SK-N-SH treated with all-trans-retinoic acid at 6 μM for 48 hours (cell line): ENCODE results near the gene STK32B.

Source experiments
- ARNTL ChIP-seq: fragments of 450-650 bp; formaldehyde crosslinking; IDR thresholded peaks from 2 replicates; pipeline ENCODE4 v1.5.0; 2020; ENCODE audit warnings: low read depth, mild to moderate bottlenecking, moderate library complexity, borderline replicate concordance
- CREB5 ChIP-seq: fragments of 250-450 bp; sonication (Bioruptor Pico); IDR thresholded peaks from 2 replicates; pipeline ENCODE4 v1.5.1; 2020; ENCODE audit warnings: low read depth, mild to moderate bottlenecking, moderate library complexity
- ESRRG ChIP-seq: fragments of 250-450 bp; sonication (Bioruptor Pico); IDR thresholded peaks from 2 replicates; pipeline ENCODE4 v1.6.1; 2021; ENCODE audit warnings: mild to moderate bottlenecking
- ISL1 ChIP-seq: fragments of 250-450 bp; sonication (Bioruptor Pico); IDR thresholded peaks from 2 replicates; pipeline ENCODE4 v2.1.2; 2022; ENCODE audit warnings: mild to moderate bottlenecking, moderate library complexity
- OSR1 ChIP-seq: fragments of 250-450 bp; sonication (Bioruptor Pico); IDR thresholded peaks from 2 replicates; pipeline ENCODE4 v1.8.0; 2022; ENCODE audit warnings: moderate library complexity, mild to moderate bottlenecking, inconsistent platforms
- POU6F1 ChIP-seq: fragments of 250-450 bp; sonication (Bioruptor Pico); IDR thresholded peaks from 2 replicates; pipeline ENCODE4 v1.8.0; 2021; ENCODE audit warnings: low read depth, mild to moderate bottlenecking, moderate library complexity, borderline replicate concordance
- PPARA ChIP-seq: fragments of 250-450 bp; sonication (Bioruptor Pico); IDR thresholded peaks from 2 replicates; pipeline ENCODE4 v1.5.0; 2020; ENCODE audit warnings: mild to moderate bottlenecking, borderline replicate concordance
- RARB ChIP-seq: fragments of 250-450 bp; sonication (Bioruptor Pico); IDR thresholded peaks from 2 replicates; pipeline ENCODE4 v1.8.0; 2021; ENCODE audit warnings: mild to moderate bottlenecking, moderate library complexity
- ZC3H10 ChIP-seq: fragments of 250-450 bp; sonication (Bioruptor Pico); IDR thresholded peaks from 2 replicates; pipeline ENCODE4 v1.5.1; 2021; ENCODE audit warnings: mild to moderate bottlenecking, moderate library complexity
- ZNF565 ChIP-seq: fragments of 450-650 bp; formaldehyde crosslinking; conservative IDR thresholded peaks from 2 replicates; pipeline ENCODE4 v1.5.0; 2020; ENCODE audit warnings: low read depth, mild to moderate bottlenecking, moderate library complexity
- ZNF8 ChIP-seq: fragments of 450-650 bp; formaldehyde crosslinking; IDR thresholded peaks from 2 replicates; pipeline ENCODE4 v1.5.0; 2020; ENCODE audit warnings: mild to moderate bottlenecking, moderate library complexity
- TF ChIP-seq, protein P1 (sequence below): fragments of 250-450 bp; sonication (Bioruptor Pico); IDR thresholded peaks from 2 replicates; pipeline ENCODE4 v1.5.0; 2020; ENCODE audit warnings: mild to moderate bottlenecking, moderate library complexity
- TF ChIP-seq, protein P2 (sequence below): fragments of 250-450 bp; sonication (Bioruptor Pico); IDR thresholded peaks from 2 replicates; pipeline ENCODE4 v1.8.0; 2020; ENCODE audit warnings: mild to moderate bottlenecking, moderate library complexity, borderline replicate concordance

DNA sequence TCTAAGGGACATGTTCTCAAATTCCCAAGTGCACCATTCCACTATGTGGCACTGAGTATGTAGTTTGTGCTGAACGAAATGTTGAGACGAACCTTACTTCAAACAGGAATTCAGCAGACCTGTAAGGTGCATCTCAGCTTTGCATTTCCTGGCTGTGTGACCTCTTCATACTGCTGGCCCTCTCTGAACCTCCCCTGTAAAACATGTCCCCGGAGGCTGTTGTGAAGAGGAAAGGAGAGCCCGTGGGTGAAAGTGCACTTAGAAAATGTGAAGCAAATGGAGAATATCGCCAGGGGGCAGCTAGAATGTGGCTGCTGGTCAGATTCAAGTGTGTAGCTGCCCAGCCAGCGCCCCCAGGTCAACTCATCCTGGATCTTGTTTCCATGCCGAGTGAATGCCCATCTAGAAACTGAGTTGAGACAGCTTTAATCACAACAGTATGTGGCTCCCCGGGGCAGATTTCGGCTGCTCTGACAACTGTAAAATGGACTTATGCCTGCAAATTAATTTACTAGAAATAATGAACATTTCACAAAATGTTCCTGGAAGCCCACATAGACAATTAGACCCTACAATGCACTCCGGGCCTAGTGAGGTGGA lies 393.7 kb downstream of the STK32B start:
- TF ChIP-seq OSR1 (CRISPR knock-in tag), result no peak
- no peak for TF ChIP-seq ZNF565 (CRISPR knock-in tag)
- TF ChIP-seq ZC3H10, result no peak
- TF ChIP-seq CREB5 (CRISPR knock-in tag), result no peak
- no peak for TF ChIP-seq ZNF8 (CRISPR knock-in tag)
- TF ChIP-seq, protein P1, sequence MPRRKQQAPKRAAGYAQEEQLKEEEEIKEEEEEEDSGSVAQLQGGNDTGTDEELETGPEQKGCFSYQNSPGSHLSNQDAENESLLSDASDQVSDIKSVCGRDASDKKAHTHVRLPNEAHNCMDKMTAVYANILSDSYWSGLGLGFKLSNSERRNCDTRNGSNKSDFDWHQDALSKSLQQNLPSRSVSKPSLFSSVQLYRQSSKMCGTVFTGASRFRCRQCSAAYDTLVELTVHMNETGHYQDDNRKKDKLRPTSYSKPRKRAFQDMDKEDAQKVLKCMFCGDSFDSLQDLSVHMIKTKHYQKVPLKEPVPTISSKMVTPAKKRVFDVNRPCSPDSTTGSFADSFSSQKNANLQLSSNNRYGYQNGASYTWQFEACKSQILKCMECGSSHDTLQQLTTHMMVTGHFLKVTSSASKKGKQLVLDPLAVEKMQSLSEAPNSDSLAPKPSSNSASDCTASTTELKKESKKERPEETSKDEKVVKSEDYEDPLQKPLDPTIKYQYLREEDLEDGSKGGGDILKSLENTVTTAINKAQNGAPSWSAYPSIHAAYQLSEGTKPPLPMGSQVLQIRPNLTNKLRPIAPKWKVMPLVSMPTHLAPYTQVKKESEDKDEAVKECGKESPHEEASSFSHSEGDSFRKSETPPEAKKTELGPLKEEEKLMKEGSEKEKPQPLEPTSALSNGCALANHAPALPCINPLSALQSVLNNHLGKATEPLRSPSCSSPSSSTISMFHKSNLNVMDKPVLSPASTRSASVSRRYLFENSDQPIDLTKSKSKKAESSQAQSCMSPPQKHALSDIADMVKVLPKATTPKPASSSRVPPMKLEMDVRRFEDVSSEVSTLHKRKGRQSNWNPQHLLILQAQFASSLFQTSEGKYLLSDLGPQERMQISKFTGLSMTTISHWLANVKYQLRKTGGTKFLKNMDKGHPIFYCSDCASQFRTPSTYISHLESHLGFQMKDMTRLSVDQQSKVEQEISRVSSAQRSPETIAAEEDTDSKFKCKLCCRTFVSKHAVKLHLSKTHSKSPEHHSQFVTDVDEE (CRISPR knock-in tag), result no peak
- TF ChIP-seq ESRRG (CRISPR knock-in tag), result no peak
- TF ChIP-seq, protein P2, sequence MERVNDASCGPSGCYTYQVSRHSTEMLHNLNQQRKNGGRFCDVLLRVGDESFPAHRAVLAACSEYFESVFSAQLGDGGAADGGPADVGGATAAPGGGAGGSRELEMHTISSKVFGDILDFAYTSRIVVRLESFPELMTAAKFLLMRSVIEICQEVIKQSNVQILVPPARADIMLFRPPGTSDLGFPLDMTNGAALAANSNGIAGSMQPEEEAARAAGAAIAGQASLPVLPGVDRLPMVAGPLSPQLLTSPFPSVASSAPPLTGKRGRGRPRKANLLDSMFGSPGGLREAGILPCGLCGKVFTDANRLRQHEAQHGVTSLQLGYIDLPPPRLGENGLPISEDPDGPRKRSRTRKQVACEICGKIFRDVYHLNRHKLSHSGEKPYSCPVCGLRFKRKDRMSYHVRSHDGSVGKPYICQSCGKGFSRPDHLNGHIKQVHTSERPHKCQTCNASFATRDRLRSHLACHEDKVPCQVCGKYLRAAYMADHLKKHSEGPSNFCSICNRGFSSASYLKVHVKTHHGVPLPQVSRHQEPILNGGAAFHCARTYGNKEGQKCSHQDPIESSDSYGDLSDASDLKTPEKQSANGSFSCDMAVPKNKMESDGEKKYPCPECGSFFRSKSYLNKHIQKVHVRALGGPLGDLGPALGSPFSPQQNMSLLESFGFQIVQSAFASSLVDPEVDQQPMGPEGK (CRISPR knock-in tag), result no peak
- TF ChIP-seq PPARA (CRISPR knock-in tag), result no peak
- TF ChIP-seq ISL1 (CRISPR knock-in tag), result no peak
- no peak for TF ChIP-seq ARNTL (CRISPR knock-in tag)
- no peak for TF ChIP-seq POU6F1 (CRISPR knock-in tag)
- no peak for TF ChIP-seq RARB (CRISPR knock-in tag)
